Vagina (tissue), 2 donors: Measurements from ENCODE around the gene MAGEC3.

Experiments
- CTCF ChIP-seq, 3 experiments: fragments of 450-650 bp in 2 of 3; fragments of 200-600 bp in 1 of 3; sonication (generic) in 1 of 3; IDR thresholded peaks; one replicate each; pipeline ENCODE4 v1.5.1; 2017 to 2019; ENCODE audit warnings: antibody characterized with exemption in 3 of 3, mild to moderate bottlenecking in 2 of 3, moderate library complexity in 2 of 3
- POLR2AphosphoS5 ChIP-seq, 2 donors: sonication (generic); formaldehyde crosslinking; IDR thresholded peaks; one replicate each; pipeline ENCODE4 v1.9.0; 2017; ENCODE audit warnings: antibody characterized with exemption in 2 of 2, mild to moderate bottlenecking in 2 of 2, low read depth in 1 of 2; ENCODE audit not compliant: insufficient read depth in 1 of 2

GRCh38 chrX:141924293-141924692, 86.2 kb downstream of the MAGEC3 start:
- TF ChIP-seq CTCF (IDR thresholded peaks at IDR 0.05) = no peak
- no peak for TF ChIP-seq POLR2AphosphoS5 (IDR thresholded peaks at IDR 0.05; ENCODE audit: insufficient read depth in 1 of 2, low read depth in 1 of 2)
